ENCODE results near the gene SPI1. TPM values are rescaled to one million over a fixed set of nuclear protein-coding genes. Genes with fewer than 3 reads are reported as not detected.

The SPI1 gene
- total and polyA plus RNA-seq, 4 donors: 6.3 to 56.0 (median 39.4) TPM

- WGBS, 2 donors: 79 to 88% methylated on average over 3 of the region's 3 CpGs
- DNase-seq: no peak
These were observed 19.7 kb upstream of the SPI1 start for GRCh38 chr11:47398011-47398410.

DNA sequence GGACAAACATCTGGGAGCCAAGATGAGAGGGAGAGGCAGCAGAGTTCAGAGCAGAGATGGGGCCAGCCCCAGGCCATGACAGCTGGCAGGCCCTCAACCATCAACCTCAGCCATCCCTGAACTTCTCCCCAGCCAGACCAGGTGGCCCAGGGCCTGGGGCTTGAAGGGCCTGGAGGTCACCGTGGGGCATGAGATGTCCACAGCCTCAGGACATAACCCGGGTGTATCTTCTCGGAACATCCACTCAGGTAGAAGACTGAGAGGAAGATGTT, 17.6 kb upstream of the SPI1 start:
- intact Hi-C loops (cut with DNase I): no loop called here
- no peak overlapping the region for H3K4me3 ChIP-seq (ENCODE audit: low read length in 2 of 2)
- H3K27me3 ChIP-seq (ENCODE audit: control insufficient read depth in 1 of 2, insufficient read depth in 2 of 2, low read length in 1 of 2): no peaks in the 10 kb centered on the region
- no peak overlapping the region for H3K27ac ChIP-seq (ENCODE audit: low read depth in 1 of 2, low read length in 2 of 2)
- H3K9me3 ChIP-seq (ENCODE audit: control insufficient read depth, low read length): no peaks in the 10 kb centered on the region
- H3K4me1 ChIP-seq (ENCODE audit: control insufficient read depth in 1 of 2, insufficient read depth in 2 of 2, low read length in 2 of 2): no peaks in the 10 kb centered on the region
- DNase-seq: no peak
- ATAC-seq (ENCODE audit: low FRiP score): no peak
- no peaks in the 10 kb centered on the region for H3K36me3 ChIP-seq (ENCODE audit: control insufficient read depth in 1 of 2, insufficient read depth in 2 of 2, low read length in 1 of 2)
- 91 to 95% methylated on average over 3 of the region's 3 CpGs for WGBS, 2 donors

More at GRCh38 chr11:47398011-47398410, 19.7 kb upstream of the SPI1 start:
- intact Hi-C loops (cut with DNase I): no loop called here
- Histone ChIP-seq H3K27me3 (ENCODE audit: control insufficient read depth in 1 of 2, insufficient read depth in 2 of 2, low read length in 1 of 2) (no peaks in the 10 kb centered on the region), H3K4me1 (ENCODE audit: control insufficient read depth in 1 of 2, insufficient read depth in 2 of 2, low read length in 2 of 2) (no peaks in the 10 kb centered on the region), H3K36me3 (ENCODE audit: control insufficient read depth in 1 of 2, insufficient read depth in 2 of 2, low read length in 1 of 2) (no peaks in the 10 kb centered on the region), H3K27ac (ENCODE audit: low read depth in 1 of 2, low read length in 2 of 2) (no peak overlapping the region), H3K9me3 (ENCODE audit: control insufficient read depth, low read length) (no peaks in the 10 kb centered on the region), H3K4me3 (ENCODE audit: low read length in 2 of 2) (no peak overlapping the region)
- ATAC-seq (ENCODE audit: low FRiP score): no peak

DNA sequence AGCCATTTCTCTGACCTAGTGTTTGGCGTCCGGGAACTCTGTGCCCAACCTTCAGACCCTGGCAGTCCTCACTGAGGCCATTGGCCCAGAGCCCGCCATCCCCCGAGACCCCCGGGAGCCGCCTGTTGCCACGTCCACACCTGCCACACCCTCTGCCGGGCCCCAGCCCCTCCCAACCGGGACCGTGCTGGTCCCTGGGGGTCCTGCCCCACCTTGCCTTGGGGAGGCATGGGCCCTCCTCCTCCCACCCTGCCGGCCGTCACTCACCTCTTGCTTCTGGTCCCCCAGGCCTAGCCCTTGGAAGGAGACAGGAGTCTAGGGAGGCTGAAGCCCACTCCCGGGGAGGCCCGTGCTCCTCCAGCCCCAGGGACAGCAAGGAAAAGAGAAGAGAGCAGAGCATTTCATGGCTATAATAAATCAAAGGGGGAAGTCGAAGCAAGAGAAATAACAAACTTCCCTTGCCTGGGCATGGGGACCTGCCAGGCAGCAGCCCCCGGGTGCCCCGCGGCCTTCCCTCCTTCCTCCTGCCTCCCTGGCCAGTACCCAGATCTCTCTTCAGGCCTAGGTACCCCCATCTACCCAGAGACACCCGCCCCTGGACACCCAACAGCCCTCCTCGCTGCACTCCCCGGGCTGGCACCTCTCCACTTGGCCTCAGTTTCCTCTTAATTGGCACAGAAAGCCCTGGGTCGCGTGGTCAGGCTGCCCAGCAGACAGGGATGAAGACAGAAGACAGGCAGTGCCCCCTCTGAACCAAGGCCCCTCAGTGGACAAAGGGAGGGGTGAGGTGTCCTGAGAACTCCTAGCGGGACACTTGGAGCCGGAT, 17.1 kb upstream of the SPI1 start:
- Histone ChIP-seq H3K36me3 (ENCODE audit: control insufficient read depth in 1 of 2, insufficient read depth in 2 of 2, low read length in 1 of 2) (no peaks in the 10 kb centered on the region), H3K4me3 (ENCODE audit: low read length in 2 of 2) (no peak overlapping the region), H3K27me3 (ENCODE audit: control insufficient read depth in 1 of 2, insufficient read depth in 2 of 2, low read length in 1 of 2) (no peaks in the 10 kb centered on the region), H3K27ac (ENCODE audit: low read depth in 1 of 2, low read length in 2 of 2) (no peak overlapping the region), H3K4me1 (ENCODE audit: control insufficient read depth in 1 of 2, insufficient read depth in 2 of 2, low read length in 2 of 2) (no peaks in the 10 kb centered on the region), H3K9me3 (ENCODE audit: control insufficient read depth, low read length) (no peaks in the 10 kb centered on the region)
- intact Hi-C loops (cut with DNase I): no loop called here
- DNase-seq: no peak
- no peak for ATAC-seq (ENCODE audit: low FRiP score)
- whole genome bisulfite sequencing, 2 donors: 83 to 85% methylated on average over 25 of the region's 25 CpGs

- H3K36me3 ChIP-seq (ENCODE audit: control insufficient read depth in 1 of 2, insufficient read depth in 2 of 2, low read length in 1 of 2): no peaks in the 10 kb centered on the region
- intact Hi-C loops (cut with DNase I): no loop called here
- no peak overlapping the region for H3K4me3 ChIP-seq (ENCODE audit: low read length in 2 of 2)
- no peak overlapping the region for H3K27ac ChIP-seq (ENCODE audit: low read depth in 1 of 2, low read length in 2 of 2)
- H3K27me3 ChIP-seq (ENCODE audit: control insufficient read depth in 1 of 2, insufficient read depth in 2 of 2, low read length in 1 of 2): no peaks in the 10 kb centered on the region
- H3K9me3 ChIP-seq (ENCODE audit: control insufficient read depth, low read length): no peaks in the 10 kb centered on the region
- DNase-seq: peak; percentile 84 to 86
- no peaks in the 10 kb centered on the region for H3K4me1 ChIP-seq (ENCODE audit: control insufficient read depth in 1 of 2, insufficient read depth in 2 of 2, low read length in 2 of 2)
- peak; percentile 64 for ATAC-seq (ENCODE audit: low FRiP score)
- 88 to 89% methylated on average over 36 to 39 of the region's 39 CpGs for WGBS, 2 donors
These were observed 16.2 kb upstream of the SPI1 start for GRCh38 chr11:47394322-47395222.

GRCh38 chr11:47394050-47394321, 15.6 kb upstream of the SPI1 start:
- Histone ChIP-seq H3K4me3 (ENCODE audit: low read length in 2 of 2) (no peak overlapping the region), H3K27ac (ENCODE audit: low read depth in 1 of 2, low read length in 2 of 2) (no peak overlapping the region), H3K36me3 (ENCODE audit: control insufficient read depth in 1 of 2, insufficient read depth in 2 of 2, low read length in 1 of 2) (no peaks in the 10 kb centered on the region), H3K9me3 (ENCODE audit: control insufficient read depth, low read length) (no peaks in the 10 kb centered on the region), H3K4me1 (ENCODE audit: control insufficient read depth in 1 of 2, insufficient read depth in 2 of 2, low read length in 2 of 2) (no peaks in the 10 kb centered on the region), H3K27me3 (ENCODE audit: control insufficient read depth in 1 of 2, insufficient read depth in 2 of 2, low read length in 1 of 2) (no peaks in the 10 kb centered on the region)
- ATAC-seq (ENCODE audit: low FRiP score) (no peak), DNase-seq (no peak)
- WGBS, 2 donors: 92 to 95% methylated on average over 9 of the region's 9 CpGs
- intact Hi-C loops (cut with DNase I): no loop called here

GRCh38 chr11:47393163-47394049, 15.1 kb upstream of the SPI1 start:
- Histone ChIP-seq H3K4me1 (ENCODE audit: control insufficient read depth in 1 of 2, insufficient read depth in 2 of 2, low read length in 2 of 2) (no peaks in the 10 kb centered on the region), H3K27me3 (ENCODE audit: control insufficient read depth in 1 of 2, insufficient read depth in 2 of 2, low read length in 1 of 2) (no peaks in the 10 kb centered on the region), H3K4me3 (ENCODE audit: low read length in 2 of 2) (no peak overlapping the region), H3K9me3 (ENCODE audit: control insufficient read depth, low read length) (no peaks in the 10 kb centered on the region), H3K27ac (ENCODE audit: low read depth in 1 of 2, low read length in 2 of 2) (no peak overlapping the region), H3K36me3 (ENCODE audit: control insufficient read depth in 1 of 2, insufficient read depth in 2 of 2, low read length in 1 of 2) (no peaks in the 10 kb centered on the region)
- DNase-seq: peak in 1 of 2 donors; percentile 80
- WGBS, 2 donors: 81 to 83% methylated on average over 20 of the region's 20 CpGs
- intact Hi-C loops (cut with DNase I): no loop called here
- ATAC-seq (ENCODE audit: low FRiP score): peak; percentile 54

DNA sequence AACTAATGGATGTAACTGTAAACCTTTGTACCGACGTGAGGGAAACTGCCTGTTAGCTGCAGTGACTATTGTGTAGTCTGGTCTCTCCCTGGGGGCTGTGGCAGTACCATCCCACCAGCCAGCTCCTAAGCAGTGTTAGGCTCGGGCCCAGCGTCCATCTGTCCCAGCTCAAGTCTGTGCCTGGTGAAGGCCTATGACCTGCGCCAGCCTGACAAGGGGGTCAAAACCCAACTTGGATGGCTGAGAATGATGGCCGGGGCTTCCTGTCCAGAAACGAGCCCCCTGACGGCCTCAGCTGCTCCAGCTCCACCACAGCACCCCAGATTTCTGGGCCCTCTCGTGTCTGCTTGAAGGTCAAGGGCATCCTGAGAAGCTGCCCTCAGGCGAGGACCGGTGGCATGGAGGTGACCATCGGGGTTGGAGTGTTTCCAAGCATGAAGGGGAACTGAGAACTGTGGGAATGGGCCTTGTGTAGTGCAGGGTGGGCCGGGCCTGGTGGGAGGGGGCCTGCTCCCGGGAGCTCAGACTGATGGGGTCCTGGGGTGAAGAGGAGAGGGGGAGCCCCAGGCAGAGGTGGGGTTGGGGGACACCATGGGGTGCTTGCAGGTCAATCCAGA, 14.3 kb upstream of the SPI1 start:
- Histone ChIP-seq H3K9me3 (ENCODE audit: control insufficient read depth, low read length) (no peaks in the 10 kb centered on the region), H3K4me3 (ENCODE audit: low read length in 2 of 2) (no peak overlapping the region), H3K27me3 (ENCODE audit: control insufficient read depth in 1 of 2, insufficient read depth in 2 of 2, low read length in 1 of 2) (no peaks in the 10 kb centered on the region), H3K27ac (ENCODE audit: low read depth in 1 of 2, low read length in 2 of 2) (no peak overlapping the region), H3K4me1 (ENCODE audit: control insufficient read depth in 1 of 2, insufficient read depth in 2 of 2, low read length in 2 of 2) (no peaks in the 10 kb centered on the region), H3K36me3 (ENCODE audit: control insufficient read depth in 1 of 2, insufficient read depth in 2 of 2, low read length in 1 of 2) (no peaks in the 10 kb centered on the region)
- DNase-seq (no peak), ATAC-seq (ENCODE audit: low FRiP score) (no peak)
- intact Hi-C loops (cut with DNase I): no loop called here
- 88% methylated on average over 14 of the region's 14 CpGs for WGBS, 2 donors

DNA sequence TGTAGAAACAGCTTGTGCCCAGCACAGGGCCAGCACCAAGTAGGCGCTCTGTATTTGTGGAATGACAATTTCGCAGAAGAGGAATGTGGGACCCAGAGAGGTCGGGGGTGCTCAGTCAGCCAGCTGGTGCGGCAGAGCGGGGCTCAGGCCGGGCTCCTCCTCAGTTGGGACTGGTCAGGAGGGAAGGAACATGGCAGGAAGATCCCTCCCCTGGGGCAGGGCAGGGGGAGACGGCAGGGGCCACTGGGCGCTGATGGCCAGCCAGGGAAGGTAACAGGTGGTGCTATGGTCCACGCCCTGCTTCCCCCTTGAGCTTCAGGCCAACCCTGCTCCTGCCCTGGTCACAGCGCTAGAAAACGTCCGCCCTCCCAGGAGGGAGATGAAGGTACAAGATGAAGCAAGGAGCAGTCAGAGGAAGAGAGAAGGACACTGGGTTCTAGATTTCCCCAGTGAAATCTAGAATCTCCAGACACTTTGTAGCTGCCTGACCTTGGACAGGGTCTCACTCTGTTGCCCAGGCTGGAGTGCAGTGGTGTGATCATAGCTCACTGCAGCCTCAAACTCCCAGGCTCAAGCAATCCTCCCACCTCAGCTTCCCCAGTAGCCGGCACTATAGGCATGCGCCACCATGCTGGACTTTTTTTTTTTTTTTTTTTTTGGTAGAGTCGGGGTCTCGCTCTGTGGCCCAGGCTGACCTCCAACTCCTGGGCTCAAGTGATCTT, 13.5 kb upstream of the SPI1 start:
- intact Hi-C loops (cut with DNase I): no loop called here
- no peaks in the 10 kb centered on the region for H3K4me1 ChIP-seq (ENCODE audit: control insufficient read depth in 1 of 2, insufficient read depth in 2 of 2, low read length in 2 of 2)
- 93 to 94% methylated on average over 15 to 16 of the region's 16 CpGs for WGBS, 2 donors
- H3K9me3 ChIP-seq (ENCODE audit: control insufficient read depth, low read length): no peaks in the 10 kb centered on the region
- no peaks in the 10 kb centered on the region for H3K27me3 ChIP-seq (ENCODE audit: control insufficient read depth in 1 of 2, insufficient read depth in 2 of 2, low read length in 1 of 2)
- no peaks in the 10 kb centered on the region for H3K36me3 ChIP-seq (ENCODE audit: control insufficient read depth in 1 of 2, insufficient read depth in 2 of 2, low read length in 1 of 2)
- ATAC-seq (ENCODE audit: low FRiP score): no peak
- no peak overlapping the region for H3K4me3 ChIP-seq (ENCODE audit: low read length in 2 of 2)
- no peak overlapping the region for H3K27ac ChIP-seq (ENCODE audit: low read depth in 1 of 2, low read length in 2 of 2)
- no peak for DNase-seq
